DOHH2 (cell line): ENCODE measurements around the gene COL6A5.

Experiments used
- H3F3A ChIP-seq: fragments of 200-600 bp; sonication (generic), shearing (Covaris generic); 2 replicates; pipeline ENCODE4 v1.6.0; 2016; ENCODE audit warnings: antibody characterized with exemption, mild to moderate bottlenecking; ENCODE audit not compliant: control insufficient read depth, insufficient read depth
- H3K27ac ChIP-seq: fragments of 200-600 bp; sonication (generic); 2 replicates; pipeline ENCODE4 v1.5.1; 2014; ENCODE audit warnings: low read depth, mild to moderate bottlenecking, low read length, moderate library complexity
- H3K27me3 ChIP-seq: fragments of 200-600 bp; sonication (generic); 2 replicates; pipeline ENCODE4 v1.6.1; 2014; ENCODE audit warnings: mild to moderate bottlenecking, low read length, mixed read lengths; ENCODE audit not compliant: control insufficient read depth
- H3K36me3 ChIP-seq: fragments of 200-600 bp; sonication (generic); 2 replicates; pipeline ENCODE4 v1.6.1; 2014; ENCODE audit warnings: mild to moderate bottlenecking, low read length, moderate library complexity, mixed read lengths; ENCODE audit not compliant: control insufficient read depth
- H3K4me1 ChIP-seq: fragments of 200-600 bp; sonication (generic); 2 replicates; pipeline ENCODE4 v1.6.1; 2014; ENCODE audit warnings: mild to moderate bottlenecking, low read length, mixed read lengths; ENCODE audit not compliant: control insufficient read depth
- H3K4me2 ChIP-seq: fragments of 200-600 bp; sonication (generic); 2 replicates; pipeline ENCODE4 v1.6.0; 2014; ENCODE audit warnings: mild to moderate bottlenecking, low read length, moderate library complexity
- H3K4me3 ChIP-seq: fragments of 200-600 bp; sonication (generic); 2 replicates; pipeline ENCODE4 v1.5.1; 2014; ENCODE audit warnings: mild to moderate bottlenecking, low read length, mixed read lengths
- H3K79me2 ChIP-seq: fragments of 200-600 bp; sonication (generic); 2 replicates; pipeline ENCODE4 v1.6.1; 2014; ENCODE audit warnings: mild to moderate bottlenecking, low read length, mixed read lengths; ENCODE audit not compliant: control insufficient read depth
- H3K9me2 ChIP-seq: fragments of 200-600 bp; sonication (generic); replicated peaks from 2 replicates; pipeline ENCODE4 v1.6.1; 2014; ENCODE audit warnings: mild to moderate bottlenecking, low read length, mixed read lengths; ENCODE audit not compliant: control insufficient read depth
- H3K9me3 ChIP-seq: fragments of 200-600 bp; sonication (generic); 2 replicates; pipeline ENCODE4 v1.6.1; 2014; ENCODE audit warnings: antibody characterized with exemption, low read length, mixed read lengths; ENCODE audit not compliant: control insufficient read depth, insufficient read depth
- H4K20me1 ChIP-seq: fragments of 200-600 bp; sonication (generic); 2 replicates; pipeline ENCODE4 v1.6.0; 2014; ENCODE audit warnings: low read depth, mild to moderate bottlenecking, antibody characterized with exemption, low read length, moderate library complexity; ENCODE audit not compliant: control insufficient read depth, insufficient read depth
- CTCF ChIP-seq: fragments of 200-600 bp; sonication (generic); IDR thresholded peaks from one replicate; pipeline ENCODE4 v1.5.1; 2014; ENCODE audit warnings: antibody characterized with exemption, mild to moderate bottlenecking, low read depth, low read length; ENCODE audit not compliant: poor library complexity, severe bottlenecking
- EZH2phosphoT487 ChIP-seq: fragments of 200-600 bp; sonication (generic); IDR thresholded peaks from 2 replicates; pipeline ENCODE4 v1.6.1; 2017; ENCODE audit warnings: borderline replicate concordance, mild to moderate bottlenecking, antibody characterized with exemption, low read length, moderate library complexity, mixed read lengths

COL6A5 gene

GRCh38 chr3:130310109-130310508, 35.4 kb upstream of the COL6A5 start:
- no peaks in the 10 kb centered on the region for H3F3A ChIP-seq
- no peaks in the 10 kb centered on the region for H3K9me2 ChIP-seq
- H3K9me3 ChIP-seq, result no peaks in the 10 kb centered on the region
- H3K36me3 ChIP-seq, result no peaks in the 10 kb centered on the region
- no peak overlapping the region for H3K4me3 ChIP-seq
- TF ChIP-seq CTCF, result no peak
- no peak for TF ChIP-seq EZH2phosphoT487
- no peak overlapping the region for H3K27ac ChIP-seq
- H4K20me1 ChIP-seq, result no peaks in the 10 kb centered on the region
- H3K4me2 ChIP-seq, result no peak overlapping the region
- H3K4me1 ChIP-seq, result no peaks in the 10 kb centered on the region
- H3K79me2 ChIP-seq, result no peaks in the 10 kb centered on the region
- H3K27me3 ChIP-seq, result no peaks in the 10 kb centered on the region

- Histone ChIP-seq H3K27me3 (no peaks in the 10 kb centered on the region), H3K4me2 (no peak overlapping the region), H3K27ac (no peak overlapping the region), H4K20me1 (no peaks in the 10 kb centered on the region), H3K9me3 (no peaks in the 10 kb centered on the region), H3K36me3 (no peaks in the 10 kb centered on the region), H3K79me2 (no peaks in the 10 kb centered on the region), H3F3A (no peaks in the 10 kb centered on the region), H3K4me1 (no peaks in the 10 kb centered on the region), H3K9me2 (no peaks in the 10 kb centered on the region), H3K4me3 (no peak overlapping the region)
- no peak for TF ChIP-seq EZH2phosphoT487
- no peak for TF ChIP-seq CTCF
Measured at GRCh38 chr3:130312374-130312773, 33.1 kb upstream of the COL6A5 start.

- H4K20me1 ChIP-seq, result no peaks in the 10 kb centered on the region
- no peak overlapping the region for H3K4me3 ChIP-seq
- H3K79me2 ChIP-seq, result no peaks in the 10 kb centered on the region
- H3K9me2 ChIP-seq, result no peaks in the 10 kb centered on the region
- no peaks in the 10 kb centered on the region for H3K27me3 ChIP-seq
- no peaks in the 10 kb centered on the region for H3K36me3 ChIP-seq
- H3K27ac ChIP-seq, result no peak overlapping the region
- H3K4me1 ChIP-seq, result no peaks in the 10 kb centered on the region
- H3F3A ChIP-seq, result no peaks in the 10 kb centered on the region
- H3K4me2 ChIP-seq, result no peak overlapping the region
- H3K9me3 ChIP-seq, result no peaks in the 10 kb centered on the region
- no peak for TF ChIP-seq EZH2phosphoT487
- no peak for TF ChIP-seq CTCF
Measured at GRCh38 chr3:130316169-130316568, 29.3 kb upstream of the COL6A5 start.

GRCh38 chr3:130323503-130323902, 22.0 kb upstream of the COL6A5 start:
- H3K36me3 ChIP-seq, result no peaks in the 10 kb centered on the region
- H3K4me2 ChIP-seq, result no peak overlapping the region
- no peaks in the 10 kb centered on the region for H3F3A ChIP-seq
- no peaks in the 10 kb centered on the region for H3K4me1 ChIP-seq
- H4K20me1 ChIP-seq, result no peaks in the 10 kb centered on the region
- no peaks in the 10 kb centered on the region for H3K79me2 ChIP-seq
- H3K9me3 ChIP-seq, result no peaks in the 10 kb centered on the region
- TF ChIP-seq CTCF (no peak), EZH2phosphoT487 (no peak)
- H3K27ac ChIP-seq, result no peak overlapping the region
- H3K27me3 ChIP-seq, result no peaks in the 10 kb centered on the region
- H3K9me2 ChIP-seq, result no peaks in the 10 kb centered on the region
- no peak overlapping the region for H3K4me3 ChIP-seq
